Activated naive CD8-positive, alpha-beta T cell treated with anti-CD3 and anti-CD28 coated beads, Interleukin-2, amount 10 ng/mL, durations not matched to agents 7 days and 5 days (primary cell): ENCODE measurements around the gene SYT17. TPM values are rescaled to one million over a fixed set of nuclear protein-coding genes. Genes with fewer than 3 reads are reported as not detected.

Source experiments
- ATAC-seq: fragments of 150-1000 bp; cut with Tn5 transposase; one replicate; pipeline ENCODE4 v1.10.0; 2021; ENCODE audit warnings: low read depth, moderate library complexity
- POLR2A ChIA-PET: fragments of 350-600 bp; sonication (Branson Sonifier 250); formaldehyde crosslinking; loops from one replicate; lab custom pipeline; 2021; ENCODE audit warnings: antibody characterized with exemption; lab: Charles Lee
- DNase-seq: peaks from one replicate; pipeline ENCODE4 v3.0.0; 2021
- H3K27ac Mint-ChIP-seq: one replicate; pipeline ENCODE4 v1.8.0; 2022; ENCODE audit warnings: mild to moderate bottlenecking, mixed read lengths
- H3K27me3 Mint-ChIP-seq: one replicate; pipeline ENCODE4 v1.8.0; 2022; ENCODE audit warnings: mild to moderate bottlenecking, moderate library complexity, mixed read lengths
- H3K36me3 Mint-ChIP-seq: one replicate; pipeline ENCODE4 v1.8.0; 2021; ENCODE audit warnings: mild to moderate bottlenecking, mixed read lengths
- H3K4me1 Mint-ChIP-seq: one replicate; pipeline ENCODE4 v1.8.0; 2021; ENCODE audit warnings: mixed read lengths
- H3K4me3 Mint-ChIP-seq: one replicate; pipeline ENCODE4 v1.8.0; 2022; ENCODE audit warnings: mild to moderate bottlenecking, moderate library complexity, mixed read lengths
- H3K9me3 Mint-ChIP-seq: one replicate; pipeline ENCODE4 v1.8.0; 2021; ENCODE audit warnings: mixed read lengths
- total RNA-seq, 2 experiments: library from RNA; stranded (reverse); gene quantifications; one replicate each; pipeline ENCODE4 v1.2.3, GENCODE V29; 2021

The SYT17 gene
- total RNA-seq, 2 experiments from 2014 or later, result not detected

GRCh38 chr16:19147627-19148026, 20.4 kb upstream of the SYT17 start:
- DNase-seq, result no peak
- no peak overlapping the region for H3K27ac Mint-ChIP-seq
- H3K27me3 Mint-ChIP-seq, result peaks cover 5% of the 10 kb centered on the region
- H3K4me3 Mint-ChIP-seq, result no peak overlapping the region
- no peak for ATAC-seq
- no peaks in the 10 kb centered on the region for H3K36me3 Mint-ChIP-seq
- POLR2A ChIA-PET, result no interaction called here
- peaks cover 2% of the 10 kb centered on the region for H3K9me3 Mint-ChIP-seq
- no peaks in the 10 kb centered on the region for H3K4me1 Mint-ChIP-seq

GRCh38 chr16:19148189-19148588, 19.9 kb upstream of the SYT17 start:
- peaks cover 2% of the 10 kb centered on the region for H3K9me3 Mint-ChIP-seq
- peaks cover 6% of the 10 kb centered on the region for H3K27me3 Mint-ChIP-seq
- POLR2A ChIA-PET, result no interaction called here
- H3K4me3 Mint-ChIP-seq, result no peak overlapping the region
- H3K36me3 Mint-ChIP-seq, result no peaks in the 10 kb centered on the region
- no peaks in the 10 kb centered on the region for H3K4me1 Mint-ChIP-seq
- no peak overlapping the region for H3K27ac Mint-ChIP-seq
- no peak for DNase-seq
- no peak for ATAC-seq

- POLR2A ChIA-PET, result no interaction called here
- no peaks in the 10 kb centered on the region for H3K4me1 Mint-ChIP-seq
- DNase-seq (no peak), ATAC-seq (no peak)
- H3K9me3 Mint-ChIP-seq, result peaks cover 2% of the 10 kb centered on the region
- H3K4me3 Mint-ChIP-seq, result no peak overlapping the region
- no peaks in the 10 kb centered on the region for H3K36me3 Mint-ChIP-seq
- peaks cover 7% of the 10 kb centered on the region for H3K27me3 Mint-ChIP-seq
- H3K27ac Mint-ChIP-seq, result no peak overlapping the region
Observed at GRCh38 chr16:19151310-19151709, 16.7 kb upstream of the SYT17 start.

- Mint-ChIP-seq H3K4me1 (no peaks in the 10 kb centered on the region), H3K36me3 (no peaks in the 10 kb centered on the region), H3K9me3 (peaks cover 2% of the 10 kb centered on the region), H3K27me3 (peaks cover 8% of the 10 kb centered on the region), H3K4me3 (no peak overlapping the region), H3K27ac (no peak overlapping the region)
- DNase-seq, result no peak
- ATAC-seq, result no peak
- POLR2A ChIA-PET, result interaction anchor here (0.7 kb wide), 1 partner anchor 60 kb away, joined by 3 read pairs; no protein-coding TSS in a partner anchor
Observed at GRCh38 chr16:19152042-19152441, 16.0 kb upstream of the SYT17 start.

GRCh38 chr16:19153876-19154275, 14.2 kb upstream of the SYT17 start:
- POLR2A ChIA-PET, result no interaction called here
- no peaks in the 10 kb centered on the region for H3K36me3 Mint-ChIP-seq
- H3K9me3 Mint-ChIP-seq, result no peaks in the 10 kb centered on the region
- no peak for ATAC-seq
- no peak overlapping the region for H3K4me3 Mint-ChIP-seq
- H3K27me3 Mint-ChIP-seq, result peaks cover 7% of the 10 kb centered on the region
- H3K4me1 Mint-ChIP-seq, result no peaks in the 10 kb centered on the region
- DNase-seq, result no peak
- no peak overlapping the region for H3K27ac Mint-ChIP-seq

- H3K27ac Mint-ChIP-seq, result no peak overlapping the region
- no peaks in the 10 kb centered on the region for H3K4me1 Mint-ChIP-seq
- no peaks in the 10 kb centered on the region for H3K36me3 Mint-ChIP-seq
- DNase-seq, result no peak
- ATAC-seq, result no peak
- no peak overlapping the region for H3K4me3 Mint-ChIP-seq
- POLR2A ChIA-PET, result interaction anchor here (0.7 kb wide), 1 partner anchor 18 kb away, joined by 3 read pairs; no protein-coding TSS in a partner anchor
- H3K9me3 Mint-ChIP-seq, result no peaks in the 10 kb centered on the region
- H3K27me3 Mint-ChIP-seq, result peaks cover 7% of the 10 kb centered on the region
Observed at GRCh38 chr16:19162085-19162484, 6.0 kb upstream of the SYT17 start.

GRCh38 chr16:19163215-19163614, 4.8 kb upstream of the SYT17 start:
- H3K36me3 Mint-ChIP-seq, result no peaks in the 10 kb centered on the region
- H3K27me3 Mint-ChIP-seq, result peaks cover 8% of the 10 kb centered on the region
- H3K9me3 Mint-ChIP-seq, result no peaks in the 10 kb centered on the region
- DNase-seq, result no peak
- no peak for ATAC-seq
- no peaks in the 10 kb centered on the region for H3K4me1 Mint-ChIP-seq
- H3K4me3 Mint-ChIP-seq, result no peak overlapping the region
- no peak overlapping the region for H3K27ac Mint-ChIP-seq
- POLR2A ChIA-PET, result no interaction called here

- peaks cover 10% of the 10 kb centered on the region for H3K27me3 Mint-ChIP-seq
- ATAC-seq (no peak), DNase-seq (no peak)
- POLR2A ChIA-PET, result no interaction called here
- no peaks in the 10 kb centered on the region for H3K9me3 Mint-ChIP-seq
- no peak overlapping the region for H3K4me3 Mint-ChIP-seq
- no peaks in the 10 kb centered on the region for H3K4me1 Mint-ChIP-seq
- no peak overlapping the region for H3K27ac Mint-ChIP-seq
- no peaks in the 10 kb centered on the region for H3K36me3 Mint-ChIP-seq
Observed at GRCh38 chr16:19164285-19164684, 3.8 kb upstream of the SYT17 start.

- POLR2A ChIA-PET, result no interaction called here
- Mint-ChIP-seq H3K36me3 (no peaks in the 10 kb centered on the region), H3K4me3 (no peak overlapping the region), H3K27ac (no peak overlapping the region), H3K4me1 (peaks cover 2% of the 10 kb centered on the region), H3K9me3 (no peaks in the 10 kb centered on the region), H3K27me3 (peaks cover 17% of the 10 kb centered on the region)
- DNase-seq (no peak), ATAC-seq (no peak)
Observed at GRCh38 chr16:19165101-19165500, 2.9 kb upstream of the SYT17 start.

- peaks cover 21% of the 10 kb centered on the region for H3K27me3 Mint-ChIP-seq
- no peak for ATAC-seq
- H3K4me3 Mint-ChIP-seq, result no peak overlapping the region
- no peak overlapping the region for H3K27ac Mint-ChIP-seq
- peaks cover 2% of the 10 kb centered on the region for H3K4me1 Mint-ChIP-seq
- no peak for DNase-seq
- H3K9me3 Mint-ChIP-seq, result no peaks in the 10 kb centered on the region
- POLR2A ChIA-PET, result no interaction called here
- H3K36me3 Mint-ChIP-seq, result no peaks in the 10 kb centered on the region
Observed at GRCh38 chr16:19166500-19166899, 1.5 kb upstream of the SYT17 start.

- no peak overlapping the region for H3K4me3 Mint-ChIP-seq
- ATAC-seq, result no peak
- peaks cover 21% of the 10 kb centered on the region for H3K27me3 Mint-ChIP-seq
- POLR2A ChIA-PET, result no interaction called here
- peaks cover 2% of the 10 kb centered on the region for H3K4me1 Mint-ChIP-seq
- no peak overlapping the region for H3K27ac Mint-ChIP-seq
- DNase-seq, result no peak
- no peaks in the 10 kb centered on the region for H3K36me3 Mint-ChIP-seq
- no peaks in the 10 kb centered on the region for H3K9me3 Mint-ChIP-seq
Observed at GRCh38 chr16:19168371-19169081, 486 bp downstream of the SYT17 start.

- DNase-seq (no peak), ATAC-seq (no peak)
- POLR2A ChIA-PET, result no interaction called here
- Mint-ChIP-seq H3K36me3 (no peaks in the 10 kb centered on the region), H3K4me1 (peaks cover 2% of the 10 kb centered on the region), H3K27ac (no peak overlapping the region), H3K4me3 (no peak overlapping the region), H3K27me3 (peaks cover 21% of the 10 kb centered on the region), H3K9me3 (no peaks in the 10 kb centered on the region)
Observed at GRCh38 chr16:19169082-19169639, 1.1 kb downstream of the SYT17 start.

- Mint-ChIP-seq H3K27ac (no peak overlapping the region), H3K4me3 (no peak overlapping the region), H3K9me3 (no peaks in the 10 kb centered on the region), H3K36me3 (no peaks in the 10 kb centered on the region), H3K27me3 (peaks cover 21% of the 10 kb centered on the region), H3K4me1 (peaks cover 2% of the 10 kb centered on the region)
- POLR2A ChIA-PET, result no interaction called here
- no peak for DNase-seq
- ATAC-seq, result no peak
Observed at GRCh38 chr16:19170043-19170655, 2.1 kb downstream of the SYT17 start.
